HepG2 (cell line): ENCODE measurements around the gene GPS1. TPM values are rescaled to one million over a fixed set of nuclear protein-coding genes. Genes with fewer than 3 reads are reported as not detected.

Experiments used
- RBM39 ChIP-seq: fragments of 200-400 bp; formaldehyde crosslinking; IDR thresholded peaks from one replicate; pipeline ENCODE4 v1.6.1; 2018; ENCODE audit warnings: antibody characterized with exemption, mild to moderate bottlenecking, low read depth, low read length; ENCODE audit not compliant: poor library complexity, severe bottlenecking
- RFXANK ChIP-seq: IDR thresholded peaks from 2 replicates; pipeline ENCODE4 v1.6.1; 2016
- SALL1 ChIP-seq: sonication (generic); formaldehyde crosslinking; IDR thresholded peaks from 2 replicates; pipeline ENCODE4 v1.8.0; 2022; ENCODE audit warnings: mild to moderate bottlenecking, missing genetic modification reagents
- ZFP62 ChIP-seq: sonication (generic); formaldehyde crosslinking; IDR thresholded peaks from 2 replicates; pipeline ENCODE4 v1.4.0; 2020; ENCODE audit warnings: missing genetic modification reagents
- ZNF138 ChIP-seq: sonication (generic); formaldehyde crosslinking; IDR thresholded peaks from 2 replicates; pipeline ENCODE4 v1.5.0; 2020; ENCODE audit warnings: mild to moderate bottlenecking, low read depth, missing genetic modification reagents
- ZNF543 ChIP-seq: sonication (generic); formaldehyde crosslinking; IDR thresholded peaks from 2 replicates; pipeline ENCODE4 v1.4.0; 2020; ENCODE audit warnings: mild to moderate bottlenecking, missing genetic modification reagents
- ZNF549 ChIP-seq: sonication (generic); formaldehyde crosslinking; IDR thresholded peaks from 2 replicates; pipeline ENCODE4 v1.5.0; 2020; ENCODE audit warnings: missing genetic modification reagents
- ZNF563 ChIP-seq: sonication (generic); formaldehyde crosslinking; IDR thresholded peaks from 2 replicates; pipeline ENCODE4 v1.8.0; 2022; ENCODE audit warnings: mild to moderate bottlenecking, moderate library complexity, missing genetic modification reagents
- ZNF577 ChIP-seq: sonication (generic); formaldehyde crosslinking; IDR thresholded peaks from 2 replicates; pipeline ENCODE4 v1.4.0; 2020; ENCODE audit warnings: mild to moderate bottlenecking, low read depth, missing genetic modification reagents, borderline replicate concordance
- ZNF616 ChIP-seq: sonication (generic); formaldehyde crosslinking; IDR thresholded peaks from 2 replicates; pipeline ENCODE4 v1.5.0; 2020; ENCODE audit warnings: low read depth, mild to moderate bottlenecking, missing genetic modification reagents
- ZNF709 ChIP-seq: sonication (generic); formaldehyde crosslinking; IDR thresholded peaks from 2 replicates; pipeline ENCODE4 v1.5.0; 2020; ENCODE audit warnings: mild to moderate bottlenecking, missing genetic modification reagents
- ZNF776 ChIP-seq: sonication (generic); formaldehyde crosslinking; IDR thresholded peaks from 2 replicates; pipeline ENCODE4 v1.4.0; 2020; ENCODE audit warnings: mild to moderate bottlenecking, missing genetic modification reagents
- polyA plus RNA-seq, 8 experiments: library from polyadenylated mRNA; depleted of rRNA in 3 of 8; stranded (reverse) in 7 of 8; unstranded in 1 of 8; fragments of >200 nt; fragmentation: Illumina TruSeq in 4 of 8; extraction: Trizol in 4 of 8; gene quantifications; 2 replicates each; pipeline versions ENCODE4 v1.2.1 to v1.2.3, GENCODE V29; 2011 to 2016; ENCODE audit warnings: low read depth in 4 of 8, missing spikeins in 1 of 8, mixed read lengths in 1 of 8; ENCODE audit not compliant: insufficient read depth in 1 of 8
- total RNA-seq, 5 experiments: library from RNA; depleted of rRNA; stranded (reverse); fragments of >200 nt; fragmentation: Illumina TruSeq; extraction: Trizol; gene quantifications; 2 replicates each; pipeline ENCODE4 v1.2.3, GENCODE V29; 2016; ENCODE audit warnings: low read depth in 1 of 5
- TF ChIP-seq, protein P1 (sequence below): sonication (generic); formaldehyde crosslinking; IDR thresholded peaks from 2 replicates; pipeline ENCODE4 v1.5.1; 2020; ENCODE audit warnings: missing genetic modification reagents, mild to moderate bottlenecking, borderline replicate concordance
- TF ChIP-seq, protein P2 (sequence below): sonication (generic); formaldehyde crosslinking; IDR thresholded peaks from 2 replicates; pipeline ENCODE4 v1.4.0; 2020; ENCODE audit warnings: missing genetic modification reagents, borderline replicate concordance
- TF ChIP-seq, protein P3 (sequence below): sonication (generic); formaldehyde crosslinking; IDR thresholded peaks from 2 replicates; pipeline ENCODE4 v1.8.1; 2022; ENCODE audit warnings: low read depth, mild to moderate bottlenecking, missing genetic modification reagents
- TF ChIP-seq, protein P4 (sequence below): sonication (generic); formaldehyde crosslinking; IDR thresholded peaks from 2 replicates; pipeline ENCODE4 v1.5.1; 2020; ENCODE audit warnings: missing genetic modification reagents, mild to moderate bottlenecking, borderline replicate concordance
- TF ChIP-seq, protein P5 (sequence below): sonication (generic); formaldehyde crosslinking; IDR thresholded peaks from 2 replicates; pipeline ENCODE4 v1.8.0; 2022; ENCODE audit warnings: missing genetic modification reagents, mild to moderate bottlenecking, inconsistent platforms, borderline replicate concordance

Gene GPS1
- total and polyA plus RNA-seq, 2 of the 13 experiments (the other 11 are each of a cell fraction or from before 2014, with no cell fraction given) = 124 to 128 TPM

DNA sequence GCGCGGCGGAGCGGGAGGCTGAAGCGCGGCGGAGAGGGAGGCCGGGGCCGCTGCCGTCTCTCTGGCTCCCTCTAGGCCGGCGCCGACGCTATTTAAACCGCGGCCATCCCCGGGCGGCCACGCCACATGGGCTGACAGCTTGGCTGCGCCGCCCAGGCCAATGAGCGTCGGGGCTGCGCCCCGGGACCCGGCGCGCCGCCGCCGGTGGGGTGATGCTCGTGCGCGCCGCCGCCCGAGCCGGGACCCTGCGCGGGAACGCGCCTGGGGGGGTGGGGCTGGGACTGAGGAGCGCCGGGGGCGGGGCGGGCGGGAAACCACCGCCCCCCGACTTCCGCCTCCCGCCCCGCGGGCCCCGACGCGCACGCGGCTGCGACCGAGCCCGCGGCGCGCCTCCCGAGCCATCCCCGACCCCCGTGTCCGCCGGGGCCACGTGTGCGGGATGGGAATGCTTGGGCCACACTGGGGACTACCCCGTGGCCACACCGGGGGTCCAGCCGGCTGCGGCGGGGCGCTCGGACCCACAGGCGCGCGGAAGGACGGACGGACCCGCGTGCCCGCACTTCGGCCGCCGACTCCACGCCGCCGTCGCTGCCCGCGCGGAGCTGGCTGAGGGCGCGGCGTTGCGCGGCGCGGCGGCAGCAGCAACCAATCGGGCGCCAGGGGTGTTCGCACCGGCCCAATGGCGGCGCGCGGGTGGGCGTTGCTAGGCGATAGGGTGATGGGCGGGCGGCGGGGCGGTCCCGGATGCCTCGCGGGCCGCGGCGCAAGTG is 46.7 kb downstream of the GPS1 start, which contains the start of gene FASN (continued):
- TF ChIP-seq ZFP62 = no peak
- TF ChIP-seq ZNF709 (CRISPR knock-in tag) = peak; percentile 29
- TF ChIP-seq RBM39 = peak; percentile 78
- TF ChIP-seq, protein P1, sequence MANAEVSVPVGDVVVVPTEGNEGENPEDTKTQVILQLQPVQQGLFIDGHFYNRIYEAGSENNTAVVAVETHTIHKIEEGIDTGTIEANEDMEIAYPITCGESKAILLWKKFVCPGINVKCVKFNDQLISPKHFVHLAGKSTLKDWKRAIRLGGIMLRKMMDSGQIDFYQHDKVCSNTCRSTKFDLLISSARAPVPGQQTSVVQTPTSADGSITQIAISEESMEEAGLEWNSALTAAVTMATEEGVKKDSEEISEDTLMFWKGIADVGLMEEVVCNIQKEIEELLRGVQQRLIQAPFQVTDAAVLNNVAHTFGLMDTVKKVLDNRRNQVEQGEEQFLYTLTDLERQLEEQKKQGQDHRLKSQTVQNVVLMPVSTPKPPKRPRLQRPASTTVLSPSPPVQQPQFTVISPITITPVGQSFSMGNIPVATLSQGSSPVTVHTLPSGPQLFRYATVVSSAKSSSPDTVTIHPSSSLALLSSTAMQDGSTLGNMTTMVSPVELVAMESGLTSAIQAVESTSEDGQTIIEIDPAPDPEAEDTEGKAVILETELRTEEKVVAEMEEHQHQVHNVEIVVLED = peak; percentile 65
- peak; percentile 67; the same call in 1 of the 2 replicates for TF ChIP-seq SALL1 (CRISPR knock-in tag)
- peak; percentile 90 for TF ChIP-seq ZNF776 (CRISPR knock-in tag)
- TF ChIP-seq, protein P2, sequence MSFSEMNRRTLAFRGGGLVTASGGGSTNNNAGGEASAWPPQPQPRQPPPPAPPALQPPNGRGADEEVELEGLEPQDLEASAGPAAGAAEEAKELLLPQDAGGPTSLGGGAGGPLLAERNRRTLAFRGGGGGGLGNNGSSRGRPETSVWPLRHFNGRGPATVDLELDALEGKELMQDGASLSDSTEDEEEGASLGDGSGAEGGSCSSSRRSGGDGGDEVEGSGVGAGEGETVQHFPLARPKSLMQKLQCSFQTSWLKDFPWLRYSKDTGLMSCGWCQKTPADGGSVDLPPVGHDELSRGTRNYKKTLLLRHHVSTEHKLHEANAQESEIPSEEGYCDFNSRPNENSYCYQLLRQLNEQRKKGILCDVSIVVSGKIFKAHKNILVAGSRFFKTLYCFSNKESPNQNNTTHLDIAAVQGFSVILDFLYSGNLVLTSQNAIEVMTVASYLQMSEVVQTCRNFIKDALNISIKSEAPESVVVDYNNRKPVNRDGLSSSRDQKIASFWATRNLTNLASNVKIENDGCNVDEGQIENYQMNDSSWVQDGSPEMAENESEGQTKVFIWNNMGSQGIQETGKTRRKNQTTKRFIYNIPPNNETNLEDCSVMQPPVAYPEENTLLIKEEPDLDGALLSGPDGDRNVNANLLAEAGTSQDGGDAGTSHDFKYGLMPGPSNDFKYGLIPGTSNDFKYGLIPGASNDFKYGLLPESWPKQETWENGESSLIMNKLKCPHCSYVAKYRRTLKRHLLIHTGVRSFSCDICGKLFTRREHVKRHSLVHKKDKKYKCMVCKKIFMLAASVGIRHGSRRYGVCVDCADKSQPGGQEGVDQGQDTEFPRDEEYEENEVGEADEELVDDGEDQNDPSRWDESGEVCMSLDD (CRISPR knock-in tag) = peak; percentile 74
- peak; percentile 8; the same call in 1 of the 2 replicates for TF ChIP-seq RFXANK (CRISPR knock-in tag)
- TF ChIP-seq ZNF577 (CRISPR knock-in tag) = no peak
- TF ChIP-seq, protein P3, sequence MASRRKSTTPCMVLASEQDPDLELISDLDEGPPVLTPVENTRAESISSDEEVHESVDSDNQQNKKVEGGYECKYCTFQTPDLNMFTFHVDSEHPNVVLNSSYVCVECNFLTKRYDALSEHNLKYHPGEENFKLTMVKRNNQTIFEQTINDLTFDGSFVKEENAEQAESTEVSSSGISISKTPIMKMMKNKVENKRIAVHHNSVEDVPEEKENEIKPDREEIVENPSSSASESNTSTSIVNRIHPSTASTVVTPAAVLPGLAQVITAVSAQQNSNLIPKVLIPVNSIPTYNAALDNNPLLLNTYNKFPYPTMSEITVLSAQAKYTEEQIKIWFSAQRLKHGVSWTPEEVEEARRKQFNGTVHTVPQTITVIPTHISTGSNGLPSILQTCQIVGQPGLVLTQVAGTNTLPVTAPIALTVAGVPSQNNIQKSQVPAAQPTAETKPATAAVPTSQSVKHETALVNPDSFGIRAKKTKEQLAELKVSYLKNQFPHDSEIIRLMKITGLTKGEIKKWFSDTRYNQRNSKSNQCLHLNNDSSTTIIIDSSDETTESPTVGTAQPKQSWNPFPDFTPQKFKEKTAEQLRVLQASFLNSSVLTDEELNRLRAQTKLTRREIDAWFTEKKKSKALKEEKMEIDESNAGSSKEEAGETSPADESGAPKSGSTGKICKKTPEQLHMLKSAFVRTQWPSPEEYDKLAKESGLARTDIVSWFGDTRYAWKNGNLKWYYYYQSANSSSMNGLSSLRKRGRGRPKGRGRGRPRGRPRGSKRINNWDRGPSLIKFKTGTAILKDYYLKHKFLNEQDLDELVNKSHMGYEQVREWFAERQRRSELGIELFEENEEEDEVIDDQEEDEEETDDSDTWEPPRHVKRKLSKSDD = peak; percentile 8; the same call in 1 of the 2 replicates
- peak; percentile 87; the same call in 1 of the 2 replicates for TF ChIP-seq ZNF616 (CRISPR knock-in tag)
- TF ChIP-seq, protein P4, sequence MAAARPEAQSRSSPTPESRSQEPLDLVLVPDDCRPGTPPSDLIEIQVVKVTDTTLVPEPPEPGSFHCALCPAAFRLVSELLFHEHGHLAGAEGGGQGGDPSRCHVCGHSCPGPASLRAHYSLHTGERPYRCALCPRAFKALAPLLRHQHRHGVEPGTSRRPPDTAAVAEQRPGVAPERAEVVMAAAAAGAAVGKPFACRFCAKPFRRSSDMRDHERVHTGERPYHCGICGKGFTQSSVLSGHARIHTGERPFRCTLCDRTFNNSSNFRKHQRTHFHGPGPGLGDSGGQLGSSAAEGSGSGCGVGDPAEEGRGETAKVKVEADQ = peak; percentile 77; the same call in 1 of the 2 replicates
- TF ChIP-seq ZNF563 (CRISPR knock-in tag) = peak; percentile 91
- TF ChIP-seq, protein P5, sequence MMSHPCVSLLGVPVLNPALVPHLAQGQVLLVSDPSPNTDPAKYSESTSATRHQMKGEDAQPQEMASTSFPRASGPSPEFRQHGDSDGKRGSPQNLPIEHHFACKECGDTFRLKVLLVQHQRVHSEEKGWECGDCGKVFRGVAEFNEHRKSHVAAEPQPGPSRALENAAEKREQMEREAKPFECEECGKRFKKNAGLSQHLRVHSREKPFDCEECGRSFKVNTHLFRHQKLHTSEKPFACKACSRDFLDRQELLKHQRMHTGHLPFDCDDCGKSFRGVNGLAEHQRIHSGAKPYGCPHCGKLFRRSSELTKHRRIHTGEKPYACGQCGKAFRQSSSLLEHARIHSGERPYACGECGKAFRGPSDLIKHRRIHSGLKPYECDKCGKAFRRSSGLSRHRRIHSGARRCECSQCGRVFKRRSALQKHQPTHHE (CRISPR knock-in tag) = 0 out of 2 replicates have a peak, but pooled peaks have one; percentile 59
- 0 out of 2 replicates have a peak, but pooled peaks have one; percentile 52 for TF ChIP-seq ZNF138 (CRISPR knock-in tag)
- peak; percentile 77; the same call in 1 of the 2 replicates for TF ChIP-seq ZNF543
- no peak; the same call in 1 of the 2 replicates for TF ChIP-seq ZNF549 (CRISPR knock-in tag)
